HL-60 (cell line): ENCODE measurements around the gene CDC6.

Source experiments
- DNase-seq, 2 experiments: peaks; one replicate each; pipeline ENCODE4 v3.0.0-alpha.2; 2010 to 2020; ENCODE audit warnings: low read depth in 1 of 2, low spot score in 1 of 2
- H3K27ac ChIP-seq: fragments of 250-450 bp; sonication (Bioruptor Pico); replicated peaks from 2 replicates; pipeline ENCODE4 v1.5.1; 2020; ENCODE audit warnings: mild to moderate bottlenecking, moderate library complexity
- H3K27me3 ChIP-seq: fragments of 250-450 bp; sonication (Bioruptor Pico); 2 replicates; pipeline ENCODE4 v1.5.1; 2021; ENCODE audit warnings: mild to moderate bottlenecking, moderate library complexity; ENCODE audit not compliant: insufficient read depth, poor library complexity, severe bottlenecking
- H3K4me3 ChIP-seq: replicated peaks from 2 replicates; pipeline ENCODE4 v1.5.1; 2011; ENCODE audit warnings: mild to moderate bottlenecking, control low read depth, low read length; ENCODE audit not compliant: insufficient read depth
- CTCF ChIP-seq: IDR thresholded peaks from one replicate; pipeline ENCODE4 v1.5.1; 2011; ENCODE audit warnings: low read length, control low read depth, inconsistent platforms; ENCODE audit not compliant: insufficient read depth
- GABPA ChIP-seq: IDR thresholded peaks from 2 replicates; pipeline ENCODE4 v1.6.1; 2012; ENCODE audit warnings: low read depth
- POLR2AphosphoS5 ChIP-seq: IDR thresholded peaks from 2 replicates; pipeline ENCODE4 v1.6.1; 2012; ENCODE audit warnings: low read depth
- REST ChIP-seq: IDR thresholded peaks from 2 replicates; pipeline ENCODE4 v1.6.1; 2012; ENCODE audit warnings: low read depth; ENCODE audit not compliant: insufficient replicate concordance
- SPI1 ChIP-seq: IDR thresholded peaks from 2 replicates; pipeline ENCODE4 v1.6.1; 2012; ENCODE audit warnings: low read depth, mild to moderate bottlenecking, borderline replicate concordance

CDC6 gene

GRCh38 chr17:40345161-40345993, 57.7 kb downstream of the CDC6 start:
- TF ChIP-seq CTCF (no peak), GABPA (no peak), SPI1 (no peak), POLR2AphosphoS5 (no peak), REST (no peak)
- Histone ChIP-seq H3K4me3 (no peak overlapping the region), H3K27me3 (no peaks in the 10 kb centered on the region), H3K27ac (no peak overlapping the region)
- no peak for DNase-seq

GRCh38 chr17:40345994-40346764, 58.5 kb downstream of the CDC6 start:
- no peak for DNase-seq
- Histone ChIP-seq H3K4me3 (no peak overlapping the region), H3K27ac (no peak overlapping the region), H3K27me3 (no peaks in the 10 kb centered on the region)
- TF ChIP-seq REST (no peak), SPI1 (no peak), CTCF (no peak)

- no peak for DNase-seq
- no peaks in the 10 kb centered on the region for H3K27me3 ChIP-seq
- H3K27ac ChIP-seq: no peak overlapping the region
- H3K4me3 ChIP-seq: no peak overlapping the region
- TF ChIP-seq GABPA: no peak
Measured at GRCh38 chr17:40346765-40347158, 59.1 kb downstream of the CDC6 start.

- Histone ChIP-seq H3K27me3 (no peaks in the 10 kb centered on the region), H3K27ac (no peak overlapping the region), H3K4me3 (no peak overlapping the region)
- TF ChIP-seq GABPA (no peak), REST (no peak), SPI1 (no peak), POLR2AphosphoS5 (no peak), CTCF (no peak)
- DNase-seq: no peak
Measured at GRCh38 chr17:40347319-40348135, 59.8 kb downstream of the CDC6 start.
